HG02588 (cell line): ENCODE data around the gene DROSHA.

Experiments
- ATAC-seq: cut with Tn5 transposase; IDR thresholded peaks from one replicate; pipeline ENCODE4 v1.9.1; 2021; ENCODE audit warnings: mild to moderate bottlenecking, moderate library complexity; ENCODE audit not compliant: unreplicated experiment

Gene DROSHA

DNA sequence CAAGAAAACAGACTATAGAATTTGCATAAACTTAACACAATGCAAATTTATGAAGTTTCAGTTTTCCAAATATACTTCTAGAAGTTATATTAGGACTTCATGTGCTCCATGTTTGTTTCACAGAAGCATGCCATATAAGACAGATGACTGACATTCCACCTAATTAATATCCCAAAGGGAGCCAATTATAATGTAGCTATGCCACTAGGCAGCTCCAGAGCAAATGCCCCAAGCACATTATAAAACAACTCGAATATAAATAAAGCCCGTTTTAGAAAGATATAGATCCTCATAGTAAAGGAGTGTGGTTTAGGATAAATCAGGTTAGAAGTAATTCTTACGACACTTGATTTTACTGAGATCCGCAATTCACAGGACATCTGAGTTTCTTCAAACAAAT is 8.9 kb downstream of the DROSHA start:
- ATAC-seq: no peak

DNA sequence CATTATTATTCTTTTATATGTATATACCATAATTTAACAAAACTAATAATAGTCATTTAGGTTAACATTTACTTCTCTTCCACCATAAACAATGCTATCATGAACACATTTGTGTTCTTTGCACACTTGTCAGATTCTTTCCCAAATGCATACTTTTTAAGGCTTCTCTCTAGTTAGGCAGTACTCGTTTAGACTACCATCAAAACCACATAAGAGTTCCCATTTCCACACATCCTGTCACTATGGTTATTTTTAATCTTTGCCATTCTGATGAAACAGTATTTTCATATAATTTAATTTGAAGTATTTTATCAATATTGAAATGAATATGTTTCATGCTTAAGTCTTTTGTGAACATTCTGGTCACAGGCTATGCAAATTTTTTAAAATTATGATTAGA is 15.1 kb downstream of the DROSHA start:
- ATAC-seq: no peak

DNA sequence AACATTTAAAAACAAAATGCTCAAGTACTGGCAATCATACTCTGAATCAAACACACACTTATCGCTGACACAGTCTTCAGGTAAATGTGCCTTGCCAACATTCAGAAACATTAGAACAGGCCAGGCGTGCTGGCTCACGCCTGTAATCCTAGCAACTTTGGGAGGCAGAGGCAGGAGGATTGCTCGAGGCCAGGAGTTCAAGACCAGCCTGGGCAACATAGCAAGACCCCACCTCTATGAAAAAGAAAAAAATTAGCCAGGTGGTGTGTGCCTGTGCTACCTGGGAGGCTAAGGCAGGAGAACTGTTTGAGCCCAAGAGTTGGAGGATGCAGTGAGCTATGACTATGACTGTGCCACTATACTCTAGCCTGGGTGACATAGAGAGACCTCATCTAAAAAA is 20.6 kb downstream of the DROSHA start:
- ATAC-seq: no peak

DNA sequence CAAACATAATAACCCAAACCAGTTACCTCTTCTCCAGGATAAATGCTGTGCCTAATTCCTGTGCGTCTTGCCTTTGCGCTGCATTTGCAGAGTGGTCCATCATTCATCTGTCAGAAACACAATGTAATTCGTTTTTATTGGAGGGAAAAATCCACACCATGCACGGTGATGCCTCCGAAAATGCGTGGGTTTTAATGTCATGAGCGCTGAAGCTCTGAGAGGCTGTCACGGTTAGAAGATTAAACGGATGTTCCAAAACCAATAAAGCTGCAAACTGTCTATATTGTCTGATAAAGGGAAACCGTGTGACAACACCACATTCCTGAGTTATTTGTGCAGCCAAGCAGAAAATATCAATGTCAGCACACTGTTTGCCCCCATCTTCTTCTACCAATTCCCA is 27.4 kb downstream of the DROSHA start:
- no peak for ATAC-seq

DNA sequence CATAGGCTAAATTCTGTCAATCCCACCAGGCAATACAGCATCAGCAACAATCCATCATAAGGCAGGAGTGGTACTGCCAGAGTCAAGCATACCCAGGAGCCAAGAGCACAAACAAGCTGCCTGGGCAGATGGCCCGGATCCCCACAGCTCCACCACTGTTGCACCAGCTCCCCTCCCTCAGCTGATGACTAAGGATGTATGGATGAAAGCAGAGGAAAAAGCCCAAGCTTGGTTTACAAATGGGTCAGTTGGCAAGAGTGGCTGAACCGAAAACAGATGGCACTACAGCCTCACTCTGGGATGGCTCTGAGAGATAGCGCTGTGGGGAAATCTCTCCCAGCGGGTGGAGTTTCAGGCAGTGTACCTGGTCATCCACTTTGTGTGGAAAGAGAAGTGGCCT is 29.4 kb downstream of the DROSHA start:
- ATAC-seq: no peak

DNA sequence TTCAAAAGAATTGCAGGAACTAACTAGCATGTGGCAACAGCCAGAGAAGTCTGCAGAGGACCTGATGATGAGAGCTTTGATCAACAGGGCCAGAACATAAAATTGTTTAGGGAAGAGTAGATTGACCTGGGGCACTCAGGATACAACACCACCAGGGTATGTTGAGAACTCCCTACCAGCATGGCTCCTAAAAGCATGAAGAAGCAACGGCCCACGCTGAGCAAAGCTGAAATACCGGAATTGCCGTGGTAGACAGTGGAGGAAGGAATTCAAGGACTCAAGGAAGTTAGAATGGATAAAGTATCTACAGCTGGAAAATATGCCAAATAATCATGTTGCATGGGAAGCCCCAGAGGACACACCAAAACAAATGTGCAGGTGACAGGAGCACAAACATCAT is 31.6 kb downstream of the DROSHA start:
- ATAC-seq: no peak

DNA sequence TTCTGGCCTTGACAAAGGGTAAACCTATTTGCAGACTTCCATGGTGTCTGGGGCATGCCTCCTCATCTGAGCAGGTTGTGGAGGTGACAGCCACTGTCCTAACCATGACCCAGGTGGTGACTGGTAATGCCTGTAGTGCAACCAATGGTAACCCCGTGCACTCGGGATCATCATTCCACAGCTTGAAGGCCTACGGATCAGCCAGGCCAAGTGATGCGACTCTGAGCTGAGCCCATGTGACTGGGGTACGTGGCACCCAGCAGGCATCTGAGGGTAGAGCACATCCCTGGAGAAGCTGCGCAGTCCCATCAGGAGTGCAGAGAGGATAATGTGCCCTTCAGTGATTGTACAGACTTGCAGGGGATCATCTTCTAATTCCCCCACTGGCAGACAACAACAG is 35.0 kb downstream of the DROSHA start:
- ATAC-seq: no peak

DNA sequence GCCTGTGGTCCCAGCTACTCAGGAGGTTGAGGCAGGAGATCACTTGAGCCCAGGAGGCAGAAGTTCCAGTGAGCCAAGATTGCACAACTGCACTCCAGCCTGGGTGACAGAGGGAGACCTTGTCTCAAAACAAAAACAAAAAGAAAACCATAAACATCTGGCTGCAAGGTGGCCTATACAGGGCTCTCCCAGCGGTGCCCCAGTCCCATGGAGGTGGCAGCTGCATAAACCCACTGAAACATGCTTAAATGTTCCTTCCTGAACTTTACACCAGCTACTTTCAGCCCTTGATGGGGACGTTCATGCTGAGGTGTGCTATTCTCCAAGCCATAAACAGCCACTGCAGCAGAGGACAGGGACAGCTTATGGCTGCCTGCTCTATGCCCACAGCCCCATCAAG is 35.6 kb downstream of the DROSHA start:
- no peak for ATAC-seq

DNA sequence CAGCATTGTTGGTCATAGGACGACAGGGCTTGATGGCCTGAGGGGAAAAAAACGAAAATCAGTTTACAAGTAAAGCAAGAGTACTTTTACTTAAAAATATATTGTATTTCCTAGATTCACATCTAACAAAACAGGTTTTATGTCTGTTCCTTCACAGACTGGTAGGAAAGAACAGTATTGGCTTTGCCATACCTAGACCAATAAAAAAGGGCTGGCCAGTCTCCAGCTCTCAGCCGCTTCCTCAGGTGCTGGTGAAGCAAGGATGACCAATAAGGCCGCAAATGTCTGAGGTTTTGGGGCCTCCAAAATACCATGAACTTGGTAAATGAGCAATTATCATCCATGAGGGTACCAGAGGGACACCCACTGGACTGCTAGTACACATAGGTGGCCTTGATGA is 36.6 kb downstream of the DROSHA start:
- no peak for ATAC-seq

DNA sequence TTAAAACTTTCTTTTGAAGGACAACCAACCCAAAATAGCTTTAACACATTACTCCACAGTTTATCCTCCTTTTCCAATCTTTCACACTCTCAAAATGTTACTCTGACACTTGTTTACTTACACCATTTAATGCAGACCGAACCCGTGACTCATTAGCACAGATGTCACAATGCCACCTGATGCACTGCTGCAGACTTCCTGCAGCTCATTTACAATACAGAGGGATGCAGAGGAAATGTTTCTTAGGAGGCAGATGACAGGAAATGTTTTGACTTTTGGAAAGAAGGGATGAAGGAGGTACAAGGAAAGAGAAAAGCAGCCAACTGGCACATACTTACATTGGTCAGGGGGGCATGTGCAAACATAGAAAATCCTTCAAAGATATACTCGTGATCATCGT is 39.0 kb downstream of the DROSHA start:
- no peak for ATAC-seq

DNA sequence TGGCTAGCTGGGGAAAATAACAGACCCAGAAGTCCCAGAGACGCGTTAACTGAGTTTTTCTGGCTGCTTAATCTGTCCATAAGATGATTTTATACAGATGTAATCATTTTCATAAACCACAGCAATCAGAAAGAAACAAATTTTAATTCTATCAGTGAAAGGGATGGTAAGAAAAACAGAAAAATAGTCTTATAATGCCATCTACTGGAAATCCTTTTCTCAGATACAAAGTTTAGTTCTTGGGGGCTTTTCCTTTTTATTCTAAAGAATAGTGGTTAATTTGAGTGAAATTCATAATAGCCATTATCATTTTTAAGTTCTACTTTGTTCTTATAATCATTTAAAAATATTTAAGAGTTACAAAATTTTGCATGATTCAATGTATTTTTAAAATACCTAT is 44.4 kb downstream of the DROSHA start:
- no peak for ATAC-seq

DNA sequence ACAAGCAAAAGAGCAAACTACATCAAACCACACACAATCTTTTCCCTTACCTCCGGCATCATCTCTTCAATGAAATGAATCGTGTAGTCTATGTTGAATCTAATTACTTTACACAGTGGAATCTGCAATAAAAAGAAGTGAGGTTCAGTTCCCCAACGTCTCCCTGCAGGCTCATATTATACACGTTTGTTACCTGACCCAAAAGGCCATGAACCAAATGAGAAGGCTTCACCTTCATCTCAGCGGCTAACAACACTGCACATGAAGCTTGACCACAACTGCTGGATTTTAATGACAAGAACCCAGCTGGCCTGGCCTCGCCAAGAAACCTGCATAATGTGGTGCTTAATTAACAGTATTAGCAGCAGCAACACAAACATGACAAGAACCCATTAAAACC is 45.5 kb downstream of the DROSHA start:
- no peak for ATAC-seq

DNA sequence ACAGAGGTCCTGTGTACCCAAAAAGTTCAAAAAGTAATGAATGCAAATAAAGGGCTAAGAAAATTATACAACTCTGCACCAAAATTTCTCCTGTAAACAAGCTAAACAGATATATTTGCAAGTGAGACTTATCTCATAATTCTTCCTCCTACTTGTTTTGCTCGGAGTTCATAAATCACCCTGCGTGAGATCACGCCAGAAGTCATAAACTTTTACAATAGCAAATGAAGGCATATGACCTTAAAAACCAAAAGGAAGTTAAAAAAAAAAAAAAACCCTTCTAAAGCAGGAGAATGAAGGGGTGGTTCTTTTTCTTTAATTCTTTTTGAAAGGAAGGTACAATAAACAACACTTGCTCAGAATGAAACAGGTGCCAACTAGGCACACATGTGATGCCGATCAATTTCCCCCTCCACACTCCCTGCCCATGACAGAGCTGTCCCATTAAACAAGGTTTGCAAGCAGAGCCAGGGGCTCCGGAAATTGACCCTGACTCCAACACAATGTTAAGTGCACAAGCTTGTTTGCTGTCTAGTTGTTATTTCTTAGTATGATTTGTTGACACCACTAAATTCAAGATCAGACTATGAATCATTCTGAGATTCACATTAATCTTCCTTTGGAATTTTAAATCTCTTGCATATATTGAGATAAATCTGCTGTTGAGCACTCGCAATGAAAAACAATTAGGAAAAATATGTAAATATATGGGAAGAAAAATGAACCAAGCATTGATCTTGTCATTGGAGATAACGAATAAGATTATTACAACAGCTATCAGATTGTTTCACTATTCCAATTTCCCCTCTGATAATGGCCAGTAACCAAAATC is 46.3 kb downstream of the DROSHA start:
- no peak for ATAC-seq

DNA sequence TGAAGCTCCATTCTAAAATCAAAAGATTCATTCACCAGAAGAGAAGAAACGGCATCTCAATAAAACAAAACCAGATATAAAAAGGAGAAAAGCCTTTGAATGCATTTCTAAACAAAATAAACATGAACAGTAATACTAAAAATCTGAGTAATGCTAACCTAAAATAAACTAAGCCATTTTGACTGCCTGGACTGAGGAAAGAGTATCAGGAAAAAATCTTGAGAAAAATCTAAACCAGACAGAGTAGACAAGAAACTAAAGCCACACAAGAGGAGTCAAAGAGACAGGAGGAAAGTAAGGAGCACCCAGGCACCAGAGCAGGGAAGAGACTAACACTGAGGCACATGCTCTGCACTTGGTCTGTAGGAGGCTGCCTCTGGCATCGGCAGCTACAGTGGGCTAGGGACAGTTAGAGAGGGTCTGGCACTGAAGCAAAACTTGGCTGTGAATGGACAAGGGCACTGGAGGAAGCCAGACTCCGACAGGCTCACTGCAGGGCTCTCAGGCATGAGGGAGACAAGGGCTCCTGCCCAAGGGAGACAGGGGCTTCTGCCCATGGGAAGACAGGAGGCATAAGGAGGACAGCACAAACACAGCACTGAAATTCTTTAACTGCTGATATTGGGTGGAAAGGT is 50.2 kb downstream of the DROSHA start:
- ATAC-seq: no peak

DNA sequence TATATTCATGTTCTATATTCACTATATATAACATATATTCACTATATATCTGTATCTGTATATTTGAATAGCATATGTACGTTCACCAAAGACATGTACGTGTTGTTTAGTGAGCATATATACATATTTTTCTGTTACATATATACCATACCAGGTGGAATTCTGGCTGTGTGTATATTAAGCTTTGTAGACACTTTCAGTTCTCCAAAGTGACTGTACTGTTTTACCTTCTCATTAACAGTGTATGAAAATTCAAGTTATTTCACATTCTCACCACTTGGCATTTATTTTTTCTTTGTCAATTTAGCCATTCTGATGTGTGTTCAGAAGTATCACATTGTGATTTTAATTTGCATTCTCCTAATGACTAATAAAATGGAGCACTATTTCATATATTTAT is 52.2 kb downstream of the DROSHA start:
- no peak for ATAC-seq

DNA sequence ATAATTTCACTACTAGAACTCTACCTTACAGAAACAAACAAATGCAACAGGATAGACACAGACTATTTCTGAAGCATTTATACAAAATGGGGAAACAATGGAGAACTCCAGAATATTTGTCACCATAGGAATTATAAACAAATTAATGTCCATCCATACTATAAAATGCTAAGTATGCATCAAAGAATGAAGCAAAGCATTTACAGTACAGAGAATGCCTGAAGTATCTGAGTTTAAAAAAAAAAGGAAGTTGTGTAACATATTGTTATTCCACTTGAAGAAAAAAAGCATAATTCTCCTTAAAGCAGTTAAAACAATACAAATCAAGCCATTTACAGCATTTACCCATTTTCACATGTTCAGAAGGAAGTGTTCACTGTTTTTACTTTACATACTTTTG is 53.0 kb downstream of the DROSHA start:
- no peak for ATAC-seq

DNA sequence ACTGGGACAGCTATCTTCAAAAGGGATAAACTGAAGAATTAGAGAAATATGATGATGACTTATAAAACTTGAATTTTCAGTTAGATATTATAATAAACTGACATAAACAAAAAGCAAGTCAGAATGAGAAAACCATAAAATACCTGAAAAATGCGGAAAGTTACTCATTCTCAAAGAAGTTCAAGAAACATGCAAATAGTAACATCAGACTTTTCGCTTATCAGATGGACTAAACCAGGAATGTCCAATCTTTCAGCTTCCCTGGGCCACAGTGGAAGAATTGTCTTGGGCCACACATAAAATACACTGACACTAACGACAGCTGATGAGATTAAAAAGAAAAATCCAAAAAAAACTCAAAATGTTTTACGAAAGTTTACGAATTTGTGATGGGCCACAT is 53.9 kb downstream of the DROSHA start:
- ATAC-seq: no peak

DNA sequence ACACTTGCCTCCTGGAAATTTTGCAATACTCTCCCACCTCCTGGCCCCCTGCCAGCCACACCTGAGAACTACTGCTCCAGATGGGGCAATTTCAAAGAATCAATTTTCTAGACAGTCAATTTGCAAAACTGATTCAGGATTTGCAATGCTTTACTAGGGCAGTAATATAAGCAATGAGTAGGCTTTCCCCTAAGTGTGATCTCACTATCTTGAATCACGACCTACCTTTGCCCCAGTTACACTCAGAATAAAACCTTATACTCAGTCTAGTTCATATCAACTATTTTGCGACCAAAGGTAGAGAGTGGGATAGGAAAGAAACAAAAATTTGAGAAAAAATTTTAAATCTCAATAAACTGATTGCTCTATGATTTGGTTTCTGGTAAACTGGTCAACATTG is 54.4 kb downstream of the DROSHA start:
- ATAC-seq: no peak

DNA sequence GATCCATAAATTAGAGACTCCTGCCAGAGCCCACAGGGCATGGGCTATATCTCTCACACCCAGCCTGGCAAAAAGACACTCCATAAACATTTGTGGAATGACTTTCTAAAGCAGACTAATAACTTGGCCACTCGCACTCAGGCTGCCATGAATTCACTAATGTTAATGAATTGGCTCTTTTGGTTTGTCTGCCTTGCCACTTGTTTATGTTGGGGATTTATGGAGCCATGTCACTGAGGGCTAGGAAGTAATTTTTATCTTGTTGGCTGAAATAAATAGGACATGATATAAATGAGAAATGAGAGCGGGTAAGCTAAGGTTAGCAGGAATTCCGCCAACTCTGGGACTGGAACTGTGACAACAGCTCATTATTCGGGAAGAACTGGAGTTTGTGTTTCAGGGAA is 55.2 kb downstream of the DROSHA start:
- ATAC-seq: no peak

DNA sequence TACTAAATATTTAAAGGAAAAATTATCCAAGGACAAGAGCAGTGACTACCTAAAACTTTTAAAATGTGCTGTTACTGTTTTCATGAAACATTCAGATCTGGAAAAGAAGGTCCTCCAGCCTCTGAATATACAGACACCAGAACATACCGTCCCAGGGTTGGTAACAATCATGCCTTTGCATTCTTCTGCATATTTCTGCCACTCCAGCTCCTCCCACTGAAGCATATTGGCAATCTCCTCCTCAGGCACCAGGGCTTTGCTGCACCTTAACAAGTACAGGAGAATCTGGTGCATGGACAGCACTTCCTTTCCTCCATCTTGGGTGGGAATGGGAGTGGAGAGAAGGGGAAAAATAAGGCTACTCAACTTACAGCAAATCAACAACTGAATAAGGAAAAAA is 60.0 kb downstream of the DROSHA start:
- no peak for ATAC-seq

DNA sequence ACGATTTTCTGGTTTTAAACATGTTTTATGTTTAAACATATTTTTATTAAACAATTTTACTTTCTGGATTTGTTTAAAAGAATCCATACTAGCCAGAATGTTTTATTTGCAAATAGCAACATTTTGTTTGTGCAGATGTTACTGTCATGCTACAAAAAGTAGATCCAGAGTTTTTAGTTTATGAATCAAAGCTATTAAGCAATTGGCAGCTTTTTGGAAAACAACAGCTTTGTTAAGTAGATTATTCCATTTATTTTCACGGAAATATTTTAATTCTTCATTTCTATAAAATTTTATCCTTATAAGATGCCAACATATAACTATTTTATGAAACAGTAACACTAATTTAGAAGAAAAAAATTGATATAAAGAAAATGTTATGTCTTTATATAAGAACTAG is 60.9 kb downstream of the DROSHA start:
- no peak for ATAC-seq

DNA sequence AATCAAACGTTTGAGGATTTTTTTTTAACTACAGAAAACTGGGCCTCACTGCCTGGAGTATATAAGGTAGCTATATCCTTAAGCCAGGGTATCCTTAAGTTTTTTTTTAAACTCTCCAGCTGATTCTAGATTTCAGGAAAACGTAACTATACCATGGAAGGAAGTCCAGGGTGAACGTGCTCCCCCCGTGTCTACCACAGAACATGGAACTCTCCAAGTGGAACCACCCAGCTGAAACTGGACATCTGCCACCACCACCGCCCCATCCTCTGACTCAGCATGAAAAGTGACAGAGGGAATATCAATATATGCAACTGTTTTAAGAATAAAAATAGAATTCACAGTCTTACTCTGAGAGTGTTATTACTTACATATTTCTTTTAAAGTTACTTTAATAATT is 61.3 kb downstream of the DROSHA start:
- no peak for ATAC-seq

DNA sequence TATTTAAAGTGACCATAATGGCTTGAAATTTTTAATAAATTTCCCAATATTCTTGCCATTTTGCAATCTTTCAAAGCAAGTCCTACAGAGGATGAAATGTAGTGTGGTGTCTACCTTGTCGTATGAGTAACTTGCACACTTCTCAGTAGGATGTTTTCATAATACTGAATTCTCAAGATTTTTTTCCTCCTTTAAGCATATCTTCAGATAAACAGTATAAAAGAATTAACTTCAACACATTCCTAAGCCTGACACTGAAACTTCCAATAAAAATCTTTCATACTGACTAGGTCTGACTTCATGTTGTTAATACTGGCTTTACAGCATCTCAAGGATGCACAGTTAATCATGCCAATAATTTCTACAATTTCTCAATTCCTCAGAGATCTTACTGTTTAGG is 62.0 kb downstream of the DROSHA start:
- no peak for ATAC-seq
